GM20431 (cell line): ENCODE data around the gene RINL.
"Not testable (repeated sequence)": the region's sequence is repeated elsewhere in the genome, so short reads cannot be mapped to it uniquely, and the experiment has no call there.

Source experiments
- in situ Hi-C: fragments of 300-500 bp; cut with MseI, MboI; formaldehyde crosslinking; loops from one replicate; pipeline ENCODE4 v1.15.0; 2020; ENCODE audit warnings: low sequenced_read_pairs; ENCODE audit not compliant: unreplicated experiment

RINL gene

DNA sequence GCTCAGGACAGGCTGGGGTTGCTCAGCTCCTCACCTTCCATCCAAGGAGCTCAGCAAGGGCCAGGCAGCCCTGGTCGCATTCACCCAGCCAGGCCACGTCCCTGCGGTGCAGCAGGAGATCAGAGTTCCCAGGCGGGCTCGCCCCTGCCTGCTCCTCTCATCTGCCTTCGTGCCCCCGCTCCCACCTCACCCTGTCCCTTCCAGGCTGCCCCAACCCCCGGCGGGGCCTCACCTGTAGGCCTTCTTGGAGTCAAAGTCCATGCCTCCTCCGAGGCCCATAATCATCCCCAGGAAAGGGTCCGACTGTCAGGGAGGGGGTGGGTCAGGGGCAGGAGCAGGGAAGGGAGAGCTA lies 1.3 kb upstream of the RINL start:
- in situ Hi-C loops, result no loop called here

DNA sequence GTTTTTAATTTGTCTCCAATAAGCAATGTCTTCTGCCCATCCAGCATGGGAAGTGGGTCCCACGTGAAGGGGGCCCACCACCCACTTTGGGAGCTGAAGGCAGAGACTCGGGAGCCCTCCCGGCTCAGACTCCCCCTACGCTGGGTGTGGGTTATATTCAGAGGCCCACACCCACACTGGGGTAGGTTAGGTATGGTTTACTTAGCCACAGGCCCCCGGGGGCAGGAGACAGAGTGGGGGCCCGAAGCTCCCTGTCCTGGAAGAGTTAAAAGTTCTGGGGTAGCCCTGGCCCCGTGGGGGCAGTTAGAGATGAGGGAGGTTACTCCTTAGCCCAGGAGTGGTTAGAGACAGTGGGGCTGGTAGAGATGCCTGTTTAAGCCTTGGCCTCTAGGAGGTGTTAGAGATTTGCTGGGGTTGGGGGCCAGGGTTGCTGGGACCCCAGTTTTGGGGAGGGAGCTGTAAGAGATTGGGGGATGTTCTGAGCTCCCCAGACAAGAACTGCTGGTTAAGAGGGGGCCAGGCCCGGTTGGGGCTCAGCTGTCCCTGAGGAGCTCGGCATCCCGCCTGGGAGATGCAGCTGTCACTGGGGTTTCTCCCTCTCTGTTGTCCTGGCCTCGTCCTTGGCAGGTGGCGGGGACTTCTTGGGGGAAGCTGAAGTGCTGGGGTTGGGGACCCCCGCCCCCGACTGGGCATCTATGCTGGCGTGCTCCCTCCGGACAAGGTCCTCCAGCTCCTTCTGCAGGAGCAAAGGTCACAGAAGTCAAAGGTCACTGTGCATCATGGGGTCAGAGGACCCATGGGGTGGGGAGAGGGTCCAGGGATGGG lies 712 bp upstream of the RINL start:
- in situ Hi-C loops, result no loop called here

DNA sequence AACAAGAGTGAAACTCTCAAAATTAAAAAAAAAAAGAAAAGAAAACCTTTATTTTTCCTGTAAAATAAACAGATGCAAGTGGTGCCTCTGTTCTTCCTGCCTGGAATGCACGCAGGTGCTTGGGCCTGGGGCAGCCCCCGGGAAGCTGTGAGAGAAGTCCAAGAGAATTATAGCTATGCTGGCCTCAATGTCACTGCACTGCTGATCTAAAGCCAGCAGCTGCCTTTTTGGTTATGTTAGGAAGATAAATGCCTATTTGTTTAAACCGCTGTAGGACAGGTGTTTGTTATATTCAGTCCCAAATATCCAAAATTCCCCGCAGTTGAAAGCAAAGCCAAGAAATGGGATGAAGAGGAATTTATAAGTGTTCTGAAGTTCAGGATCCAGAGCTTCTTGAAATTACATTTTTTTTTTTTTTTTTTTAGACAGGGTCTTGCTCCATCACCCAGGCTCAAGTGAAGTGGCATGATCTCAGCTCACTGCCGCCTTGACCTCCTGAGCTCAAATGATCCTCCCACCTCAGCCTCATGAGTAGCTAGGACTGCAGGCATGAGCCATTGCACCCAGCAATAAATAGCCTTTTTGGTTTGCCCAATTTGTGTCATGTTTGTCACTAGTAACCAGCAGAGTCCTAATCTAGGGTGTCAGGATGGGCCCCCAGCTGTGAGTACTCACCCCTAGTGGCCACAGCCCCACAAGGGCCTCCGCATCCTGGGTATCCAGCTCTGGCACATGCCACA lies 2.2 kb downstream of the RINL start:
- in situ Hi-C loops, result no loop called here

- in situ Hi-C loops, result not testable (repeated sequence)
Measured at GRCh38 chr19:38873400-38873799, 4.7 kb downstream of the RINL start.

DNA sequence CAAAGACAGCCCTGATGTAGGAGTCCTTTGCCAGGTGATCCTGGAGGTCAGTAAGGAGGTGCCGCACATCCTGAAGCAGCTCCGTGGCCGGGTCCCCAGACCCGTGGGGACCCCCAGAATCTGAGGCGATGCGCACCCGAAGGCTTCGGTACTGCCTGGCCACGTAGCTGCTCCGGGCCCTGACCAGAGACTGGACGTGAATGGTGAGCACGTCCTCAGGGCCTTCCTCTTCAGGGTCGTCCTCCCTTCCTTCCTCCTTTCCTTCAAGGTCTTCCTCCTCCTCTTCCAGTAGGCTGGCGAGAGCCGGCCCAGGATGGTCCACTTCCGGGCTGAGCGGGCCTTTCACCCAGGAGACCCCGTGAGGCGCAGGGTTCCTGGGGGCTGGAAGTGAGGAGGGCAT lies 7.5 kb downstream of the RINL start:
- in situ Hi-C loops, result no loop called here

DNA sequence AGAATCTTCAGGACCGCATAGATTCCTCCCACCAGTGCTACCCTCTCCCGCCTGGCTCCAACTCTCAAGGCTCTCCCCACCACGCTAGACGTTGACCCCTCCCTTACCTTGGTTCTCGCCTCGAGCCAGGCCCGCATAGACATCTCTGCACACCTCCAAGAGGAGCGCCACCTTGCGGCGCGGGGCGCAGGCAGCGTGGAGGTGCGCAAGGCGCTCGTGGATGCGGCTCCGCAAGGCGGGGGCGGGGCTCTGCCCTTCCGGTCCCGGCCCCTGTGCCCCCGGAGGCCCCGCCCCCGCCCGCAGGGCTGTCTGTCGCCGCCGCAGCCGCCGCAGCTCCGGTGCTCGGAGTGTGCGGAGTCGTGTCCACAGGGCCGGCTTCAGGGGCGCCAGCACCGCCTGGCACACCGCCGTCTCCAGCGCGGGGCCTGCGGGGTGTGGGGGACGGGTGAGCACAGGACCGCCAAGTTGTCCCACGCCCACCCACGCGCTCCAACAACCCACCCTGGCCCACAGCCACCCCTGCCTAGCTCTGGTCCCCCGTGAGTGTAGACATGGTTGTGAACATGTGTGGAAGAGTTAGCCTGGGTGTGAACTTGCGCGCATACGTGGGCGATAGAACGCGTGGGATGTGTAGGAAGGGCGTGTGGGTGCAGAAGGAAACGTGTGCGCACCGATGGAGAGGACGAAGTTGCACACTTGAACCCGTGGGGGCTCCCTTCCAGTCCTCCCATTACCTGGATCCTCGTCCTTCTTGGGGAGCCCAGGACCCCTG lies 8.1 kb downstream of the RINL start:
- in situ Hi-C loops, result no loop called here

- in situ Hi-C loops, result no loop called here
Measured at GRCh38 chr19:38869160-38869835, 8.8 kb downstream of the RINL start.

DNA sequence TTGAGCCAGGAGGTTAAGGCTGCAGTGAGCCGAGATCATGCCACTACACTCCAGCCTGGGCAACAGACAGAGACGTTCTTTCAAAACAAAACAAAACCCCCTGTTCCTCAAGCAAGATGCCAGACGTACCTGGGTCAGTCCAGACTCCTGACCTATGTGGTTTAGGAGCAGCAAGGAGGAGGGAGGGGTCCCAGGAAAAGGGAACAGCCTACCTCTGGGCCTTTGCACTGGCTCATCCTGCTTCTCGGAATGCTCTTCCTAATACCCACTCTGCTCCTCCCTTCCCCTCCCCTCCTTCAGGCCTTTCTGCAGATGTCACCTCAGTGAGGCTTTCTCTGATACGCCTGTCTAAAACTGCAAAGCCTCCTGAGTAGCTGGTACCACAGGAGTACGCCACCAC lies 9.5 kb downstream of the RINL start:
- in situ Hi-C loops, result no loop called here

DNA sequence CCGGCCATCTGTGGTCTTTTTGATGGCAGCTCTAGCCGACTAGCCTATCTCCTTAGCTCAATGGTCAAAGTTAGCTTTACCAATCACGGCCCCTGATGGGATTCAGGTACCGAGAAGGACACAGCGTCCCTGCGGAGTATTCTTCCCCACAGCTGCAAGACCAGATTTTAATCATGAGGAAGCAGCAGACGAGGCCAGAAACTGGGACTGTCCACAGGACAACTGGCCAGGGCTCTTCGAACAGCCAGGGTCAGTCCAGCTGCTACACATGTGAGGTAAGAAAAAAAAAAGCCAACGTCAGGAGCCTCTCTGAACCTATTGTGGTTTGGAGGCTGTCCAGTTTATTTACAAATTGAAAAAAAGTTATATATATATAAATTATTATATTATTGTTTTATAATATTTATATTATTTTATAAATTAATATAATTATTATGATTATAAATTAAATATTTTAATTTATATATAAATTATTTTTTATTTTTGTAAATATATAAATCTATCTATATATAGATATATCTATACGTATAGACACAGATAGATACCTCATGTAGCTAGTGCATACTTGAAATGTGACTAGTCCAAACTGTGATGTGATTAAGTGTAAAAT lies 10.8 kb downstream of the RINL start:
- in situ Hi-C loops, result no loop called here

GRCh38 chr19:38862321-38863059 lies 15.6 kb downstream of the RINL start:
- in situ Hi-C loops, result no loop called here

DNA sequence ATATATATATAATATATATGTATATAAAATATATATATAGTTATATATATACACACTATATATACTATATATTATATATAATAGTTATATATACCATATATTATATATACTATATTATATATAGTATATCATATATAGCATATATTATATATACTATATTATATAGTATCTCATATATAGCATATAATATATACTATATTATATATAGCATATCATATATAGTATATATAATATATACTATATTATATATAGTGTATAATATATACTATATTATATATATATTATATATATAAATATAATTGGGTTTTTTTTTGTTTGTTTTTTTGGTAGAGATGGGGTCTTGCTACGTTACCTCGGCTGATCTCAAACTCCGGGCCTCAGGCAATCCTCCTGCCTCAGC lies 16.7 kb downstream of the RINL start:
- in situ Hi-C loops, result no loop called here

DNA sequence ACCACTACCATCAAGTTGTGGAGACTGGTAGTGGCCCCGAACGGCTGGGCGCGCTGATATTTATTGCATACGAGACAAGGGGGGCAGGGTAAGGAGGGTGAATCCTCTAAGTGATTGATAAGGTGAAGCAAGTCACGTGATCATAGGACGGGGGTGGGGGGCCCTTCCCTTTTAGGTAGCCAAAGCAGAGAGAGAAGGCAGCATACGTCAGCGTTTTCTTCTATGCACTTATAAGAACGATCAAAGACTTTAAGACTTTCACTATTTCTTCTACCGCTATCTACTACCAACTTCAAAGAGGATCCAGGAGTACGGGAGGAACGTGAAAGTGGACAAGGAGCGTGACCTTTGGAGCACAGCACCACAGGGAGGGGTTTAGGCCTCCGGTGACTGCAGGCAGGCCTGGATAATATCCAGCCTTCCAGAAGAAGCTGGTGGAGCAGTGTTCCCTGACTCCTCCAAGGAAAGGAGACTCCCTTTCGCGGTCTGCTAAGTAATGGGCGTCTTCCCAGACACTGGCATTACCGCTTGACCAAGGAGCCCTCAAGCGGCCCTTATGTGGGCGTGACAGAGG lies 18.4 kb downstream of the RINL start:
- in situ Hi-C loops, result not testable (repeated sequence)

GRCh38 chr19:38856813-38857212 lies 21.3 kb downstream of the RINL start:
- in situ Hi-C loops, result no loop called here

- in situ Hi-C loops, result not testable (repeated sequence)
Measured at GRCh38 chr19:38855751-38856150, 22.3 kb downstream of the RINL start.

- in situ Hi-C loops, result not testable (repeated sequence)
Measured at GRCh38 chr19:38854961-38855360, 23.1 kb downstream of the RINL start.

- in situ Hi-C loops, result no loop called here
Measured at GRCh38 chr19:38853214-38853613, 24.9 kb downstream of the RINL start.

- in situ Hi-C loops, result no loop called here
Measured at GRCh38 chr19:38852231-38853044, 25.6 kb downstream of the RINL start.

- in situ Hi-C loops, result no loop called here
Measured at GRCh38 chr19:38851622-38852230, 26.3 kb downstream of the RINL start.
